HL-60 (cell line): ENCODE measurements around the gene SDCCAG8.

Experiments
- DNase-seq, 2 experiments: peaks; one replicate each; pipeline ENCODE4 v3.0.0-alpha.2; 2010 to 2020; ENCODE audit warnings: low read depth in 1 of 2, low spot score in 1 of 2
- H3K27ac ChIP-seq: fragments of 250-450 bp; sonication (Bioruptor Pico); replicated peaks from 2 replicates; pipeline ENCODE4 v1.5.1; 2020; ENCODE audit warnings: mild to moderate bottlenecking, moderate library complexity
- H3K27me3 ChIP-seq: fragments of 250-450 bp; sonication (Bioruptor Pico); 2 replicates; pipeline ENCODE4 v1.5.1; 2021; ENCODE audit warnings: mild to moderate bottlenecking, moderate library complexity; ENCODE audit not compliant: insufficient read depth, poor library complexity, severe bottlenecking
- H3K4me3 ChIP-seq: replicated peaks from 2 replicates; pipeline ENCODE4 v1.5.1; 2011; ENCODE audit warnings: mild to moderate bottlenecking, control low read depth, low read length; ENCODE audit not compliant: insufficient read depth
- GABPA ChIP-seq: IDR thresholded peaks from 2 replicates; pipeline ENCODE4 v1.6.1; 2012; ENCODE audit warnings: low read depth
- POLR2AphosphoS5 ChIP-seq: IDR thresholded peaks from 2 replicates; pipeline ENCODE4 v1.6.1; 2012; ENCODE audit warnings: low read depth
- SPI1 ChIP-seq: IDR thresholded peaks from 2 replicates; pipeline ENCODE4 v1.6.1; 2012; ENCODE audit warnings: low read depth, mild to moderate bottlenecking, borderline replicate concordance
- TF ChIP-seq, protein P1 (sequence below): IDR thresholded peaks from 2 replicates; pipeline ENCODE4 v1.6.1; 2012; ENCODE audit warnings: low read depth; ENCODE audit not compliant: insufficient replicate concordance
- TF ChIP-seq, protein P2 (sequence below): IDR thresholded peaks from one replicate; pipeline ENCODE4 v1.5.1; 2011; ENCODE audit warnings: low read length, control low read depth, inconsistent platforms; ENCODE audit not compliant: insufficient read depth

The SDCCAG8 gene

DNA sequence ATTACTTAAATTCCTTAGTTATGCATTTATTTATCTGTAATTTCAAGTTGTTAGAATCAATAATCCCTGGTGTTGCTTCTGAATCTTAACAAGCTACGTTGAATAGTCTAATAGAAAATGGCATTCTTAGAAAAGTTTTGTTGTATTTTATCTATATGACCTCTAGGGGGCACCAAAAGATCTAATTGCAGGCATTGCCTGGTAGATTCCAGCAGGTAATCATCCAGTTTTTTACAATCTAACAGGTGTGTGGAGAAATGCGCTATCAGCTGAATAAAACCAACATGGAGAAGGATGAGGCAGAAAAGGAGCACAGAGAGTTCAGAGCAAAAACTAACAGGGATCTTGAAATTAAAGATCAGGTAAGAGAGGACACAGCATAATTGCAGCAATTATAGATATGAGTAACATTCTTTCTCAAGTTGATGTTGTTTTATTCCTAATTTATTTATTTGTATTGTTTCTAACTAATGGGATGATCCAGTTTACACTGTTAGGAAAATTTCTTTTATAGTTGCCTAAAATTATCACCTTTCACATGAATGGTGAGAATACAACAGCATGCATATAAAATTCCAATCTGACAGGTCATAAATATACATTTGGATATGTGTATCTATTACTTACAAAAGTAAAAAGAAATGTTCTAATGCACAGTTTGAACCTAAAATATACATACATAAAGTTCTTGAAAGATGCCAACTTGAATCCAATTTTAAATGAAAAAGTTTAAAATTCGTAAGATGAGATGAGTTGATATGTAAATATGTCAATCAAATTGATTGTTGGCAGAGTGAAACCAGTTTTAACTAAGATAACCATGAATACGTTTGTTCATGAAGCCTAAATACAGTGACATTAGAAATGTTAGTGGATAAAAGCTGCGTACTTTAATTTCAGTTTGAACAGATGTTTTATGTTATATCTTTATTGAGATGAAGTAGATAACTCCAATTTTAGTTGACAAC, 88.4 kb downstream of the SDCCAG8 start:
- peak in 1 of 2 experiments; percentile 4 for DNase-seq
- Histone ChIP-seq H3K4me3 (no peak overlapping the region), H3K27me3 (no peaks in the 10 kb centered on the region), H3K27ac (no peak overlapping the region)
- TF ChIP-seq POLR2AphosphoS5: no peak
- TF ChIP-seq, protein P1, sequence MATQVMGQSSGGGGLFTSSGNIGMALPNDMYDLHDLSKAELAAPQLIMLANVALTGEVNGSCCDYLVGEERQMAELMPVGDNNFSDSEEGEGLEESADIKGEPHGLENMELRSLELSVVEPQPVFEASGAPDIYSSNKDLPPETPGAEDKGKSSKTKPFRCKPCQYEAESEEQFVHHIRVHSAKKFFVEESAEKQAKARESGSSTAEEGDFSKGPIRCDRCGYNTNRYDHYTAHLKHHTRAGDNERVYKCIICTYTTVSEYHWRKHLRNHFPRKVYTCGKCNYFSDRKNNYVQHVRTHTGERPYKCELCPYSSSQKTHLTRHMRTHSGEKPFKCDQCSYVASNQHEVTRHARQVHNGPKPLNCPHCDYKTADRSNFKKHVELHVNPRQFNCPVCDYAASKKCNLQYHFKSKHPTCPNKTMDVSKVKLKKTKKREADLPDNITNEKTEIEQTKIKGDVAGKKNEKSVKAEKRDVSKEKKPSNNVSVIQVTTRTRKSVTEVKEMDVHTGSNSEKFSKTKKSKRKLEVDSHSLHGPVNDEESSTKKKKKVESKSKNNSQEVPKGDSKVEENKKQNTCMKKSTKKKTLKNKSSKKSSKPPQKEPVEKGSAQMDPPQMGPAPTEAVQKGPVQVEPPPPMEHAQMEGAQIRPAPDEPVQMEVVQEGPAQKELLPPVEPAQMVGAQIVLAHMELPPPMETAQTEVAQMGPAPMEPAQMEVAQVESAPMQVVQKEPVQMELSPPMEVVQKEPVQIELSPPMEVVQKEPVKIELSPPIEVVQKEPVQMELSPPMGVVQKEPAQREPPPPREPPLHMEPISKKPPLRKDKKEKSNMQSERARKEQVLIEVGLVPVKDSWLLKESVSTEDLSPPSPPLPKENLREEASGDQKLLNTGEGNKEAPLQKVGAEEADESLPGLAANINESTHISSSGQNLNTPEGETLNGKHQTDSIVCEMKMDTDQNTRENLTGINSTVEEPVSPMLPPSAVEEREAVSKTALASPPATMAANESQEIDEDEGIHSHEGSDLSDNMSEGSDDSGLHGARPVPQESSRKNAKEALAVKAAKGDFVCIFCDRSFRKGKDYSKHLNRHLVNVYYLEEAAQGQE: no peak
- TF ChIP-seq, protein P2, sequence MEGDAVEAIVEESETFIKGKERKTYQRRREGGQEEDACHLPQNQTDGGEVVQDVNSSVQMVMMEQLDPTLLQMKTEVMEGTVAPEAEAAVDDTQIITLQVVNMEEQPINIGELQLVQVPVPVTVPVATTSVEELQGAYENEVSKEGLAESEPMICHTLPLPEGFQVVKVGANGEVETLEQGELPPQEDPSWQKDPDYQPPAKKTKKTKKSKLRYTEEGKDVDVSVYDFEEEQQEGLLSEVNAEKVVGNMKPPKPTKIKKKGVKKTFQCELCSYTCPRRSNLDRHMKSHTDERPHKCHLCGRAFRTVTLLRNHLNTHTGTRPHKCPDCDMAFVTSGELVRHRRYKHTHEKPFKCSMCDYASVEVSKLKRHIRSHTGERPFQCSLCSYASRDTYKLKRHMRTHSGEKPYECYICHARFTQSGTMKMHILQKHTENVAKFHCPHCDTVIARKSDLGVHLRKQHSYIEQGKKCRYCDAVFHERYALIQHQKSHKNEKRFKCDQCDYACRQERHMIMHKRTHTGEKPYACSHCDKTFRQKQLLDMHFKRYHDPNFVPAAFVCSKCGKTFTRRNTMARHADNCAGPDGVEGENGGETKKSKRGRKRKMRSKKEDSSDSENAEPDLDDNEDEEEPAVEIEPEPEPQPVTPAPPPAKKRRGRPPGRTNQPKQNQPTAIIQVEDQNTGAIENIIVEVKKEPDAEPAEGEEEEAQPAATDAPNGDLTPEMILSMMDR: peak; percentile 17
- TF ChIP-seq GABPA: no peak
- TF ChIP-seq SPI1: no peak

DNA sequence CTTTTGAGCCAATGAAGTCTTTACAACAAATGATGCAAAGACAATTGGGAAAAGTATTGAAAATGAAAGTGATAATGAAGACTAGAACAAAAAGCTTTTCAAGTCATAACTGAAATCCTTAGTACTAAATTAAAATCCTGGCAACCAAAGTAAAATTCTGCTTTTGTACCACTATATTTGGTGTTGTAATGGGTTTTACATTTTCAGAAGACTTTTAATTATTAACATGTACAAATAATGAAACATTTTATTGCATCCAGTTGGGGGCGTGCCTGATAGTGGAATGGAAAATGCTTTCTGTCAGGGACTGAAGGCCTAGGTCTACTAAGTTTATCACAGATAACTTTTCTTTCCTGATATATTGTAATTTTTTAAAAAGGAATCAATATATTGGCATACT, 89.4 kb downstream of the SDCCAG8 start:
- H3K27me3 ChIP-seq: no peaks in the 10 kb centered on the region
- H3K27ac ChIP-seq: no peak overlapping the region
- DNase-seq: no peak
- no peak overlapping the region for H3K4me3 ChIP-seq
- TF ChIP-seq POLR2AphosphoS5 (no peak), GABPA (no peak), SPI1 (no peak)
- TF ChIP-seq, protein P1: no peak
- TF ChIP-seq, protein P2: no peak

DNA sequence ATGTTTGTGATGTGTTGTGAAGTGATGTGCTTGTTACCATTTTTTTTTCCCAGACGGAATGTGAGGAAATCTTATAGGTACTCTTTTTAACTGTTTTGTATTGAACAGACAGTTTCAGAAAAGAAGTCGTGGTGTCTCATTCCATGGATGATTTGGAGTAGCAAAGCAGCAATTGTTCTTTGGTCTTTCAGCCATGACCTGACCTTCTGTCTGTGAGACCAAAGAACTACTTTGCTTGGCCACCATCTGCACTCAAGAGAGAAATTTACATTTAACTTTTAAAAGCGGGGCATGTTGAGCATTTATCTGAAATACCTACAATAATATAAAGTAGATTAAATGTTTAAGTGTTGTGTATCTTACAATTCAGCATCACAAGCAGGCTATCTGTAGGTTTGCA, 90.2 kb downstream of the SDCCAG8 start:
- Histone ChIP-seq H3K4me3 (no peak overlapping the region), H3K27ac (no peak overlapping the region), H3K27me3 (no peaks in the 10 kb centered on the region)
- DNase-seq: no peak
- TF ChIP-seq, protein P2: no peak
- no peak for TF ChIP-seq GABPA
- no peak for TF ChIP-seq POLR2AphosphoS5
- TF ChIP-seq SPI1: no peak
- TF ChIP-seq, protein P1: no peak
